Right forelimb (tissue), 1 donor: ENCODE results near the gene ELOVL3.
"Not testable (repeated sequence)": the region's sequence is repeated elsewhere in the genome, so short reads cannot be mapped to it uniquely, and the experiment has no call there.

ENCODE experiments used
- DNase-seq: peaks from one replicate; pipeline ENCODE4 v3.0.0-alpha.2; 2018

The ELOVL3 gene, protein sequence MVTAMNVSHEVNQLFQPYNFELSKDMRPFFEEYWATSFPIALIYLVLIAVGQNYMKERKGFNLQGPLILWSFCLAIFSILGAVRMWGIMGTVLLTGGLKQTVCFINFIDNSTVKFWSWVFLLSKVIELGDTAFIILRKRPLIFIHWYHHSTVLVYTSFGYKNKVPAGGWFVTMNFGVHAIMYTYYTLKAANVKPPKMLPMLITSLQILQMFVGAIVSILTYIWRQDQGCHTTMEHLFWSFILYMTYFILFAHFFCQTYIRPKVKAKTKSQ

DNA sequence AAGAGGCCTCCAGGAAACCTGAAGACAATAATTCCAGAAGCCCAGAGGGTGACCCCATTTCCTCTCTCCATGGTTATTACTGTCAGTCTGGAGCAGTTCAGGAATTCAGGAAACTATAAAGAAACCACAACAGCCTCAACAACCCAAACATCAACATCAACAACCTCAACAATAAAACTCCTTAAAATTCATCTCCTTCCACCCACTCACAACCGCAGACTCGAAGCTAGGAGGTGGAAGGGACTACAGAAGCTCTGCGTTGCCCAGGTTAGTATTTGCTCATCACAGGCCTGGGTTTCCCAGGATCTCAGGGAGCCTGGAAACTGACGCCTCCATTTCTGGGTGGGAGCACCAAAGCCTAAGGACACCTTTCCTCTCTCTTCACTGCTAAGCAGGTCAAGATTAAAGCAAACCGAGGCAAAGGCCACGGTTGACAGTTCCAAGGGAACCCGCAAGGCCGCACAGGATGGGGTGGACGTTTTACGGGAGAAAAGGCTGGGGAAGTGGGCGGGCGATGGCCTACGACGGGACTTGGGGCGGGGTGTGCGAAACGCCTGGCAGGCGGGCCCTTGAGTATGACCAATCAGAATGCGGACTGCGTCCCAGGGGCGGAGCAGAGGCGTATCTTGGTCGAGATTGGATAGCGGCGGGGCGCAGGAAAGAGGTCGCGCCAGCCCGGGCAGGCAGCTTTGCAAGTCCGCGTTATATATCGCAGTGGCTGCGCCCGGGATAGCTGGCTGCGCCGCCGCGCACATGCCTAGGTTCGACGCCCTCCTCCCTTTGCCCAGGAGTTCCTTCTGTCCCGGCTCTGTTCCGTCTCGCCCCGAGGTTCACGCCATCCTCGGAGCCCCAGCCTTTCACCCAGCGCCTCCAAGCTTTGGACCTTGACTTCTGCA is at the start of gene ELOVL3:
ELOVL3 (plus strand) TSS at position 654 of the 896 bp plus-strand sequence. CDS start 250 bp downstream, outside the sequence.
- peak; percentile 93 for DNase-seq

DNA sequence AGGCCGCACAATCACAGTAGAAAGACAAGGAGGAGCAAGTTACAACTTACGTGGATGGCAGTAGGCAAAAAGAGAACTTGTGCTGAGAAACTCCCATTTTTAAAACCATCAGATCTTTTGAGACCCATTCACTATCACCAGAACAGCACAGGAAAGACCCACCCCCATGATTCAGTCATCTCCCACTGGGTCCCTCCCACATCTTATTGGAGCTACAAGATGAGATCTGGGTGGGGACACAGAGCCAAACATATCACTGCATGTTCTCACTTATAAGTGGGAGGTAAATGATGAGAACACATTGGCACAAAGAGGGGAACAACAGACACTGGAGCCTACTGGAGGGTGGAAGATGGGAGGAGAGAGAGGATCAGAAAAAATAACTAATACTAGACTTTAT is 41.5 kb upstream of the ELOVL3 start:
- DNase-seq: no peak

DNA sequence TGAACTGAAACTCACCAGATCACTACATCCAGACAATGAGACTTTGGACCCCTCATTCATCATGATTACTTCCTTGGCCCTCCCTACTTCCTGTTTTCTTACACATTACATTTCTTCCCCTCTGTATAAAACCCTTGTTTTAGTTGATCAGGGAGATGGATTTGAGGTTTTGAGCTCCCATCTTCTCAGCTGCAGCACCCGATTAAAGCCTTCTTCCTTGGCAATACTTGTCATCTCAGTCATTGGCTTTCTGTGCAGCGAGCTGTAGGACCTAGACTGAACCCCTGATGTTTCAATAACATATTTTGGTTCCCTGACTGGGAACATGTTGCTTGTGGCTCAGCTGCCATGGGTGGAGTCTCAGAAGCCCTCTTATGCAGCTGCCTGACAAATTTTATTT is 40.8 kb upstream of the ELOVL3 start:
- DNase-seq: no peak

DNA sequence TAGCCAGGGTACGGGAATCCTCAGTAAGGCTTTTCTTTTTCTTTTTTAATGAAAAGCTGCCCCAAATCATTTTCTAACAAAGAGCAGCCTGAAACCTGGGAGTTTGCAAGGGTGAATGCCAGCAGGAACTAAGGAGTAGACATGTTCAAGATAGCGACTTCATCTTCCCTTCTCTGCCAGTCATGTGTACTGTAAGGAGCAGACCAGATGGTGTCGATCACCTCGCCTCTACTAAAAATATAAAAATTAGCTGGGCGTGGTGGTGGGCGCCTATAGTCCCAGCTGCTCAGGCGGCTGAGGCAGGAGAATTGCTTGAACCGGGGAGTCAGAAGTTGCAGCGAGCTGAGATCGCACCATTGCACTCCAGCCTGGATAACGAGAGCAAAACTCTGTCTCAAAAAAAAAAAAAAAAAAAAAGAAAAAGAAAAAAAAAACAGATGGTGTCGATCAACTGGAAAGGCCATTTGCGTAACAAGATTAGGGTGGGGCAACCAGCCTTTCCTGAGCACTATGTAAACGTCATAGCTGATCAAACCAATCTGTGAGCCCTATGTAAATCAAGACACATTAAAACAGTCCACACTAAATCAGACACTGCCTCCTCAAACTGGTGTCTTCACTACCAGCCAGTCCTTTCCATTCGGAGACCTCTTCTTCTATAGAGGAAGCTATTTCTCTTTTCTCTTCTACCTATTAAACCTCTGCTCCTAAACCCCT is 40.1 kb upstream of the ELOVL3 start:
- no peak for DNase-seq

DNA sequence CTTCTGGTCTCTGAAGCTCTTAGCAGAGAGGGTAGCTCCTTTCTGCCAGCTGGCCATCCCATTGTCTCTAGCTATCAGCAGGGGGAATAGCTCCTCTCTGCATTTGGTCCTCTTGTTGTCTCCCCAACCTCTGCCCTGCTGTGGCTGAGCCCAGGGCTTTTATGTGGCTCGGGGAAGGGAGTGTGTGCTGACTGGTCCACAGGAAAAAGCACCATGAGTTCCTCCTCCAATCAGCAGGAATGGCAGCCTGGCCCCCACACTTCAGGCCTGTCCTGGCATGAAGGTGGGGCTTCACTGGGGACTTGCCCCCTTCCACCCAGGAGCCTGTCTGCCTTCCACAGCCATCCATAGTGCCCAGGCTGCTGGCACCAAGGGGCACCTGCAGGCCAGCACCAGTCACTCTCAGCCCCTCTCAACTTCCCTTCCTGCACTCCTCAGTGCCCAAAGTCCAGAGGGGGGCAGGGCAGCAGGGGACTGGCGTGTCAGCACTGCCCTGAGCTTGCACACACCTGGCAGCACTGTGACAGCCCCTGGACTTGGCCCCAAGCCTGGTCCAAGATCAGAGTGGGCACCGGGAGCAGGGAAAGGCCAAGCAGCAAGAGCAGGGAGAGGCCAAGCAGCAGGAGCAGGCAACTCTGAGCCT is 37.7 kb upstream of the ELOVL3 start:
- no peak for DNase-seq

DNA sequence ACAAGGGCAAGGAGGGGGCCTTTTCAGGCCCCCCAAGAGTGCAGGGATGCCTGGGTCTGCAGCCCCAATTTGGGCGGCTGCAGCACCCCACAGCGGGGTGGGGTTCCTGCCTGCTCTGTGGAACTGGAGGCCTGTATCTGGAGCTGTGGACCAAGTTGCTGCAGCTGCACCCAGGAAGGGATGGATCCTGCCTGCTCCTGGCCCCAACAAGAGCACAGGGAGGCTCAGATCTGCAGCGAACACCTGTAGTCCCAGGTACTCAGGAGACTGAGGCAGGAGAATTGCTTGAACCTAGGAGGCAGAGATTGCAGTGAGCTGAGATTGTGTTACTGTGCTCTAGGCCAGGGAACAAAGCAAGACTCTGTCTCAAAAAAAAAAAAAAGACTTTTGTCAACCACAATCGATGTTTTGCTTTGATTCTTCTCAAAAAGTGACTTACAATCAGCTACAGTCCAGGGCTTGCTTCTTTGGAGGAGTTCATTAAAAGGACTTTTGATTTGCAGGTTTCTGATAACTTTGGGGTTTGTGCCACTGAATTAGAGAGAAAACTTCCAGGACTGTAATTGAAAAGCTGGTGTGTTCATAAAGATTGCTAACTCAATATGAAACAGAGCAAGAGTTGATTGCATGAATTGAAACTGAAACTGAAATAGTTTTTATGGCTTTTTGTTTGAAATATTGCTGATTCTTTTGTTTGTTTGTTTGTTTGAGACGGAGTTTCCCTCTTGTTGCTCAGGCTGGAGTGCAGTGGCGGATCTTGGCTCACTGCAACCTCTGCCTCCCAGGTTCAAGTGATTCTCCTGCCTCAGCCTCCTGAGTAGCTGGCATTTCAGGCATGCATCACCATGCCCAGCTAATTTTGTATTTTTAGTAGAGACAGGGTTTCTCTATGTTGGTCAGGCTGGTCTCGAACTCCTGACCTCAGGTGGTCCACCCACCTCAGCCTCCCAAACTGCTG is 36.9 kb upstream of the ELOVL3 start:
- DNase-seq: not testable (repeated sequence)

DNA sequence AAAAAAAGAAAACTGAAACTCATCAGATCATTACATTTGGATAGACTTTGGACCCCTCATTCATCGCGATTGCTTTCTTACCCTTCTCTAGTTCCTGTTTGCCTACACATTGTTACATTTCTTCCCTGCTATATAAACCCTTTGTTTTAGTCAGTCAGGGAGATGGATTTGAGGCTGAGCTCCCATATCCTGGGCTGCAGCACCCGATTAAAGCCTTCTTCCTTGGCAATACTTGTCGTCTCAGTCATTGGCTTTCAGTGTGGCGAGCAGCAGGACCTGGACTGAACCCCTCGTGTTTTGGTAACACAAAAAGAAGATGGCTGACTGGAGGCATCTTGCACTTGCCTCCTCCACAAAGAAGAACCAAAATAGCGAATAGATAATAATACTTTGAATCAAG is 34.1 kb upstream of the ELOVL3 start:
- DNase-seq: no peak

DNA sequence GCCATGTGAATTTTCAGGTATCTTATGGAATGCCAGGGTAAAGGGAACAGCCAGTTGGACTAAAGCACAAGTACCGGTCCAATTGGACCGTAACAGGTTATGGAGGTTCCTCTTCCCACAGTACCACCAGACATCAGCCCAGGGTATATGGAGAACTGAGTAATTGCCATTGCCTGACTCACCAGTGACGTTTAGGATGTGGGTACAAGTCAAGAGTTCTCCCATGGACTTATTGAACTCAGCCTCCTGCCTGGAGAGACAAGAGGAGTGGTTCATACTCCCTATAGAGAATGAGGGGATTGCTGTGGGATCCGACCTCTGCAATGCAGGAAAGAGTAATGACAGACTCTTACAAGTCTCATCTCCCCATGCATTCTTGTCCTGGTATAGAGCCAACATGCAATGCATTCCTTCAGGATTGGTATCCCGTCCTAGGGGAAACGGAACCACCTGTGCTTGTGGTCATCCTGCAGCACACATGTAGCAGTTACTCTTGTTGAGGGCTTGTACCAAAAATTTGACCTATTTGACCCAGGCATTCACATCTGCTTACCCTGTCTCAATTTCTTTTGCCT is 30.7 kb upstream of the ELOVL3 start:
- no peak for DNase-seq

DNA sequence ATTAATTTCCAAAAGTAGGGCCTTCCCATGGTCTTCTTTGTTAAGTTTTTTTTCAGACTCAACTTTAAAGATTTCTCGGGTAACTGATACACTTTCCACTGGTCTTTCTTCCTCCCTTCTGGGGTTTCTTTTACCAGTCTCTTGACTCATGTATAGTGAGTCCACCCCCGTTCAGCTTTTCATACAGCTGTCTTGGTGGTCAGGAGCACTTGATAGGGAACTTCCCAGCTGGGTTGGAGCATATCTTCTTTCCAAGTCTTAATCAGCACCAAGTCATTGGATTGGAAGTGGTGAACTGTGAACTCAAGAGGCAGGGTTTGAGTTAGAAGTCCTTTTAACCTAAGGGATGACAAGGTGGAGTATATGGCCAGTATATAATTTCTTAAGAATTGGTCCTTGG is 29.2 kb upstream of the ELOVL3 start:
- no peak for DNase-seq

DNA sequence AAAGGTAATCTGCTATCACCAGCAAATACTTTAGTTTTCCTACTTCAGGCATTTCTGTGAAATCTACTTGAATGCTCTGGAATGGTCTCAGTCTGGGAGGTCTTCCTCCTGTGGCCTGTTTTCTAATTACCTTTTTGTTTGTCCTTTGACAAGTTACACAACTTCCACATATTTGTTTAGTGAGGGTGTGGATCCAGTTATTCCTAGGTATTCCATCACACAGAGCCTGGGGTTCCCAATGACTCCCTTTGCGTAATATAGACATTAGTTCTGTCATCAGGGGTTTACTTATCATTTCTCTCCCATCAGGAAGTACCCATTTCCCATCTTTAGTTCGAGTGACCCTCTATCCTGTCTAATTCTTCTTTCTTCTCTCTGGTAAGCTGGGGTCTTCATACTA is 28.1 kb upstream of the ELOVL3 start:
- no peak for DNase-seq

DNA sequence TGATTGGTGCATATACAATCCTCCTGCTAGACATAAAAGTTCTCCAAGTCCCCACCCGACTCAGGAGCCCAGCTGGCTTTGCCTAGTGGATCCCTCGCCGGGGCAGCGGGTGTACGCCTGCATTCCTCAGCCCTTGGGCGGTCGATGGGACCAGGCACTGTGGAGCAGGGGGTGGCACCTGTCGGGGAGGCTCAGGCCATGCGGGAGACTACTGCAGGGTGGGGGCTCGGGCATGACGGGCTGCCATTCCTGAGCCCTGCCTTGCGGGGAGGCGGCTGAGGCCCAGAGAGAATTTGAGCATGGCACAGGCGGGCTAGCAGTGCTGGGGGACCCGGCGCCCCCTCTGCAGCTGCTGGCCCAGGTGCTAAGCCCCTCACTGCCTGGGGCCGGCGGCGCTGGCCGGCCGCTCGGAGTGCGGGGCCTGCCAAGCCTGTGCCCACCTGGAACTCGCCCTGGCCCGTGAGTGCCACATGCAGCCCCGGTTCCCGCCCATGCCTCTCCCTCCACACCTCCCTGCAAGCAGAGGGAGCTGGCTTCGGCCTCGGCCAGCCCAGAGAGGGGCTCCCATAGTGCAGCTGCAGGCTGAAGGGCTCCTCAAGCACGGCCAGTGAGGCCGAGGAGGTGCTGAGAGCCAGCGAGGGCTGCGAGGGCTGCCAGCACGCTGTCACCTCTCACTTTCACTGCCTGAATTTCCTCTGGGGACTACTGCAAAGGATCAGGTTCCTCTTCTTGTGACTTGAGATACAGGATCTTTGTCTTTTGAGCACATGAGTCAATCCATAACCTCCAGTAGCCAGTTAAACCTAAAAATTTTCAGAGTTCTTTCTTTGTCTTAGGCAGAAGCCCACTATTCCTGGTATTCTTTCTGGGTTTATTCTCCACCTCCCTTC is 25.1 kb upstream of the ELOVL3 start:
- no peak for DNase-seq

DNA sequence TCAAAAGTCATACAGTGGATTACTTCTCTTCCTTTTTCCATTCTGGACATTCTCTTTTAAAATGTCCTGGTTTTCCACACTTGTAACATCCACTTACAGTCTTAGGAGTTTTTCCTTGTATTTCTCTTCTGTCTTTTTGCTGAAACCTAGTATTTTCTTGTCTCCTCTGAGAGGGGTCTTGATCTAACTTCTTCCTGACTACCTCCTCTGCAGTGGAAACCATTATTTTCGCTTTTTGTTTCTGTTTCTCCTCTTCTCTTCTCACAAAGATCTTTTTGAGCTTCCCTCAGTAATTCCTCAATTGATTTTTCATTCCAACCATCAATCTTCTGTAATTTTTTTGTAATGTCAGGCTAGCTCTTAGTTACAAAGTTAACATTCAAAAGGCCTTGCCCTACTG is 23.7 kb upstream of the ELOVL3 start:
- no peak for DNase-seq

DNA sequence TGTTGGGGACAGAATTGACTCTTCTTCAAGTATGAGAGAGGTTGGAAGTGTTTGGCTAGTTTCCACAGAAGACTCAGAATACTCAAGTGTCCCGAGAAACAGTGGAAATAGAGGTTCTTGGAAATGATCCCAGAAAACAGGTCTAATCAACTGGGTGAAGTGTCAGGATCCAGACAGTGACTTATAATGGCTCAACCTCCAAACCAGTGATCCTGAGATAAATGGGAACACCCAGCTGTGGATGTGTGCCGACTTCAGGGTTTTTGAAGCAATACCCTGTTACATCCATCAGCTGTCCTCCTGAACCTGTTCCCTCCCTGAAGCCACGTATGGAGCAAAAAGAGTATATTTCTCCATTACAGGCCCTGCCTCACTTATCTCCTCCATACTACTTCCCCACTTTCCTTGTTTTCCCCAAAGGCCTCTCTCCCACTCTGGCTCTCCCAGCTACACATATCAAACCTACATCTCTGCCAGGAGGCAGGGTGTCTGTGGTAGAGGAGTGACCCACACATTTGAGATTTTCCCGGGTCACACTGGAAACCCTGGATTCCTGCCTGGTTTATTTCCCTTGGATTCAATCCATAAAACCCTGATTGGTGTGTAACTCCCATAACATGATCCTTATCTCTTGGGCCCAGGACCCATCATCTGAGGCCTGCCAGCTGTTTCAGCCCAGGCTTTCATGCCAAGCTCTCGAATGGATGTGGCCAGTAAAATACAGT is 17.6 kb upstream of the ELOVL3 start:
- no peak for DNase-seq

DNA sequence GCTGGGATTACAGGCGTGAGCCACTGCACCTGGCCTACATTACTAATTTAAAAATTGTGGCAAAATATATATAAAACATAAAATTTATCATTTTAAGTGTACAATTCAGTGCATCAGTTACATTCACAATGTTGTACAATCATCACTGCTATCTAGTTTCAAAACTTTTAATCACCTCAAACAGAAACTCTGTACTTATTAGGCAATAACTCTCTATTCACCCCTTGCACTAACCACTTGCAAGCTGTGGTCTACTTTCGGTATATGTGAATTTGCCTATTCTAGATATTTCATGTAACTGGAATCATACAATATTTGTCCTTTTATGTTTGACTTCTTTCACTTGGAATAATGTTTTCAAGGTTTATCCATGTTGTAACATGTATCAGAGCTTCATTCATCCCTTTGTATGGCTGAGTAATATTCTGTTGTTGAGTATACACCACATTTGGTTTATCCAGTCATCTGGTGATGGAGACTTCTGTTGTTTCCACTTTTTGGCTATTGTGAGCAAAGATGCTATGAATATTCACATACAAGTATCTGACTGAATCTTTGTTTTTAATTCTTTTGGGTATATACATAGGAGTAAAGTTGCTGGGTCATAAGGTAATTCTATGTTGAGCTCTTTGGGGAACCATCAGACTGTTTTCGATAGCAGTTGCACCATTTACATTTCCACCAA is 14.3 kb upstream of the ELOVL3 start:
- DNase-seq: no peak

DNA sequence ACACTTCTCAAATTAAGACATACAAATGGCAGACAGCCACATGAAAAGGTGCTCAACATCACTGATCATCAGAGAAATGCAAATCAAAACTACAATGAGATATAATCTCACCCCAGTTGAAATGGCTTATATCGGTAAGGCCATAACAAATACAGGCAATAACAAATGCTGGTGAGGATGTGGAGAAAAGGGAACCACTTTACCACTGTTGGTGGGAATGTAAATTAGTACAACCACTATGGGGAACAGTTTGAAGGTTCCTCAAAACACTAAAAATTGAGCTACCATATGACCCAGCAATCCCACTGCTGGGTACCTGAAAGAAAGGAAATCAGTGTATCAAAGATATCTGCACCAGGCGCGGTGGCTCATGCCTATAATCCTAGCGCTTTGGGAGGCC is 12.5 kb upstream of the ELOVL3 start:
- not testable (repeated sequence) for DNase-seq

DNA sequence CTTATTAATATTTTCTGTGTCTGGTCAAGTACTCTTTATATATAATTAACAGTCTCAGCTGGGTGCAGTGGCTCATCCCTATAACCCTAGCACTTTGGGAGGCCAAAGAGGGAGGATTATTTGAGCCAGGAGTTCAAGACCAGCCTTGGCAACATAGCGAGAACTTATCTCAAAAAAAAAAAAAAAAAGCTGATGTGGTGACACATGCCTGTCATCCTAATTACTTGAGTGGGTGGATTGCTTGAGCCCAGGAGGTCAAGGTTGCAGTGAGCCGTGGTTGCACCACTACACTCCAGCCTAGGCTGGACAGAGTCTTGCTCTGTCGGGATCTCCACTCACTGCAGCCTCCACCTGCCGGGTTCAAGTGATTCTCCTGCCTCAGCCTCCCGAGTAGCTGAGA is 6.7 kb upstream of the ELOVL3 start:
- DNase-seq: no peak

DNA sequence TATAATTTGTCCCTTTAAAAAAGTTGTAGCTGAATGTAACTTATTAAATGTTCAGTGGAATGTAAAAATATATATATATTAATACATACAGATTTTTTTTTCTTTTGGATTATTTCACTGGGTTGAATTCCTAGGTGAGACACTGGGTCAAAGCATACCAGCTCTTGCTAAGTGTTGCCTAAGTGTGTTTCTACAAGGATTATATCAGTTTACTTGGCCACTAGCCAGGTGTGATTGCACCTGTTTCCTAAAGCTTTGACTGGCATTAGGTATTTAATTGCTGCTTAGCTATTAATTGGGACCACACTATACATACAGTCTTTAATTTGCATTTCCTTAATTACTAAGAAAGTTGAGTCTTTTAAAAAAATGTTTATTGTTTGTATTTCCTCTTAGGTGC is 5.5 kb upstream of the ELOVL3 start:
- no peak for DNase-seq

DNA sequence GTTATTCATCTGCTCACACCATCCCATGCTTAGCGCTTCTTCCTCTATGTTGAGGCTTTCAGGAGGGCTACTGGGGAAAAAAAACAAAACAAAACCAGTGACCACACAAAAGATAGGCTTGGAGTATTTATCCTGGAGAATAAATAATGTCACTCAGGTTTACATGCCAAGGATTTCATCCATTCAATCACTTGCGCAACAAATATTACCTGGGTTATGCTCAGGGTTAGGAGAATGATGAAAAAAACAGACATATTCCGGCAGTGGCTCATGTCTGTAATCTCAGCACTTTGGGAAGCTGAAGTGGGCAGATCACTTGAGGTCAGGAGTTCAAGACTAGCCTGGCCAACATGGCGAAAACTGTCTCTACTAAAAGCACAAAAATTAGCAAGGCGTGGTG is 3.3 kb upstream of the ELOVL3 start:
- DNase-seq: no peak

DNA sequence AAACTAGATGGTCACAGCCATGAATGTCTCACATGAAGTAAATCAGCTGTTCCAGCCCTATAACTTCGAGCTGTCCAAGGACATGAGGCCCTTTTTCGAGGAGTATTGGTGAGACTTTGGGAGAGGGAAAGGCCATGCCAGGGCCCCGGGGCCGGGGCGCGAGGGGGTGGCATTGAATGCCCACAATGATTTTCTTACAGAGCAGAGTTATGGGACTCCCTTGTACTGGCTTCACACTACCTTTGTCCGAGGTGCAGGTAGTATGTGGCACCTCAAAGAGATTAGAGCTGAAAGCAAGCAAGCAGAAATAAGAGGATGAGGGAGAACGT is 407 bp downstream of the ELOVL3 start:
- no peak for DNase-seq
